ENCODE data around the gene DDX47.

DNA sequence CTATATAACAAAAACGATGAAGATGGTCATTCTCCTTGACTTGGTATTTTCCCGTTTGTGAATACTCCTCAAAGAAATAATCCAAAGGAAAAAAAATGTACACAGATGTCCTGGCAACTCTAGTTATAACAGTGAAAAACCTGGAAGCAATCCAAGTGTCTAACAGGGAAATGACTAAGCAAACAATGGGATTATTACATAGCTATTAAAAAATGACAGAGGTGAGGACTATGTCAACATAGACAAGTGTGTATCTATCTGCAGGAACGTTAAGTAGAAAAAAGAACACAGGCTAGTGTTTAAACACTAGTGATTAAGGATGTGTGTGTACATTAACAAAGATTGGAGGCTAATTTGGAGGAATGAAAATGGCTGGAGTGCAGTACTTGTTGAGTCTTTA, 33.6 kb upstream of the DDX47 start:
- TF ChIP-seq, protein P1, sequence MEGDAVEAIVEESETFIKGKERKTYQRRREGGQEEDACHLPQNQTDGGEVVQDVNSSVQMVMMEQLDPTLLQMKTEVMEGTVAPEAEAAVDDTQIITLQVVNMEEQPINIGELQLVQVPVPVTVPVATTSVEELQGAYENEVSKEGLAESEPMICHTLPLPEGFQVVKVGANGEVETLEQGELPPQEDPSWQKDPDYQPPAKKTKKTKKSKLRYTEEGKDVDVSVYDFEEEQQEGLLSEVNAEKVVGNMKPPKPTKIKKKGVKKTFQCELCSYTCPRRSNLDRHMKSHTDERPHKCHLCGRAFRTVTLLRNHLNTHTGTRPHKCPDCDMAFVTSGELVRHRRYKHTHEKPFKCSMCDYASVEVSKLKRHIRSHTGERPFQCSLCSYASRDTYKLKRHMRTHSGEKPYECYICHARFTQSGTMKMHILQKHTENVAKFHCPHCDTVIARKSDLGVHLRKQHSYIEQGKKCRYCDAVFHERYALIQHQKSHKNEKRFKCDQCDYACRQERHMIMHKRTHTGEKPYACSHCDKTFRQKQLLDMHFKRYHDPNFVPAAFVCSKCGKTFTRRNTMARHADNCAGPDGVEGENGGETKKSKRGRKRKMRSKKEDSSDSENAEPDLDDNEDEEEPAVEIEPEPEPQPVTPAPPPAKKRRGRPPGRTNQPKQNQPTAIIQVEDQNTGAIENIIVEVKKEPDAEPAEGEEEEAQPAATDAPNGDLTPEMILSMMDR (IDR thresholded peaks at IDR 0.05), result no peak
- no peak for TF ChIP-seq POLR2A (IDR thresholded peaks at IDR 0.05)
- TF ChIP-seq EP300 (IDR thresholded peaks at IDR 0.05), result no peak
